RWPE1 (cell line): Measurements from ENCODE around the gene TBL3.
A peak's percentile ranks its signal among the peaks of the same experiment; 100 is the strongest.

Experiments used
- CTCF ChIA-PET: fragments of 350-600 bp; sonication (Branson Sonifier 250); formaldehyde crosslinking; extraction: SDS; loops from one replicate; lab custom pipeline; 2021; lab: Yijun Ruan, JAX
- POLR2A ChIA-PET: fragments of 400-600 bp; formaldehyde crosslinking; extraction: SDS; loops from one replicate; lab custom pipeline; 2020; ENCODE audit warnings: antibody characterized with exemption; ENCODE audit not compliant: low non-redundant PET; lab: Yijun Ruan, JAX
- DNase-seq: peaks from one replicate; pipeline ENCODE4 v3.0.0; 2012; ENCODE audit warnings: low spot score
- H3K27ac ChIP-seq: fragments of 450-650 bp; 2 replicates; pipeline ENCODE4 v1.5.1; 2017
- TF ChIP-seq, protein P1 (sequence below): fragments of 450-650 bp; conservative IDR thresholded peaks from 2 replicates; pipeline ENCODE4 v1.5.1; 2017; ENCODE audit warnings: low read depth, mild to moderate bottlenecking

TBL3 gene

DNA sequence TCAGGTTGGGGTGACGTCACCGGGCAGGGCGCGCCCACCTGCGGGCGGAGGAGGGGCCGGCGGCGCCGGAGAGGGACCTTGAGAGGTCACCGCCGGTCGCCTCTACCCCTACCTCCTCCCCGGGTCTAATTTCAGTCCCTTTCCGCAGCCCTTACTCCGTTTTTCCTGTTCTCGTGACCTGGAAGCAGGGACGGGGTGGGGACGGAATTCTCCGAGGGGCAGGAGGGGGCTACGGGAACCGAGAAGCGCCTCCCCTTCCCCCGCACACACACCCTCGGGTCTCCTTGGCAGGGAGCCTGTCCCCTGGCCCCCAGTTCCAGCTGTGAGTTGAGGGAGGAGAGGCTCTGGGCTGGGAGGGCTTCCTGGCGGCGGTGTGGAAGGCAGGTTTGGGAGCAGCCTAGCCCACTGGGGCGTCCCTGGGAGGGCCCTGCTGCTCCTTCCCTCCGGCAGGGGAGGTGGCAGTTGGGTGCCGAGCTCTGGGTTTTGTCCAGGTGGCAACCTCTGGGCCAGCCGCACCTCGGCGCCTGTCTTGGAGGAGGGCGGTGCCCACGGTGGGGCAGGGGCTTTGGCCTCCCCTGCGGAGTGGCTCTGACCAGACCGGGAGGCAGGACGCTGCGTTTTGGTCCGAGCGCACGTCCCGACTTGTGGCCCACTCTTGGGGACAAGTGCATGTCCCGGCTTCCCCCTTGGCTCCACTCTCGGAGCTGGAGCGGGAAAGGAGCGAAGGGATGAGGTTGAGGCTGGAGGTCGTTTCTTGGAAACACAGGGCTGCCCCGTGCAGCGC lies 18.7 kb downstream of the TBL3 start:
- DNase-seq: no peak
- CTCF ChIA-PET: interaction anchor here (0.6 to 0.7 kb wide), 2 partner anchors 525 to 750 kb away, joined by 3 read pairs; no protein-coding TSS in a partner anchor

DNA sequence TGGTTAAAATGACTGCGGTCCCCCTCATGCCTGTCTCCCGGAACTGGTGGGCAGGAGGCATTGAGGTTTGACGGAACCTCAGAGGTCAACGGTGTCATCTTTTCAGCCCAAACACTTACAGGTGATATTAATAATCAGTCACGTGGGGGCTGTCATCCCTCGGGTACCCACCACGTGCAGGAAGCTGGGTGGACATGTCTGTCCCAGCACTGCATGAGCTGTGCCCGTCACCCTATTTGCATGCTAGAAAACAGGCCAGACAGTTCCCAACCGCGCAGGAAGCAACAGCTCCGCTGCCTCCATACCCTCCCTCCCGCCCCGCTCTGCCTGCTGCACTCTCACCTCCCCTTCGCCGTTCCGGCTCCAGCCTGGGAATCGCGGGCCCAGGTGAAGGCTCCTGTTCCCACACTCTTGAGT lies 19.3 kb downstream of the TBL3 start:
- POLR2A ChIA-PET: no interaction called here

More for the DNA sequence above, 18.7 kb downstream of the TBL3 start:
- POLR2A ChIA-PET: no interaction called here
- no peak overlapping the region for H3K27ac ChIP-seq
- TF ChIP-seq, protein P1, sequence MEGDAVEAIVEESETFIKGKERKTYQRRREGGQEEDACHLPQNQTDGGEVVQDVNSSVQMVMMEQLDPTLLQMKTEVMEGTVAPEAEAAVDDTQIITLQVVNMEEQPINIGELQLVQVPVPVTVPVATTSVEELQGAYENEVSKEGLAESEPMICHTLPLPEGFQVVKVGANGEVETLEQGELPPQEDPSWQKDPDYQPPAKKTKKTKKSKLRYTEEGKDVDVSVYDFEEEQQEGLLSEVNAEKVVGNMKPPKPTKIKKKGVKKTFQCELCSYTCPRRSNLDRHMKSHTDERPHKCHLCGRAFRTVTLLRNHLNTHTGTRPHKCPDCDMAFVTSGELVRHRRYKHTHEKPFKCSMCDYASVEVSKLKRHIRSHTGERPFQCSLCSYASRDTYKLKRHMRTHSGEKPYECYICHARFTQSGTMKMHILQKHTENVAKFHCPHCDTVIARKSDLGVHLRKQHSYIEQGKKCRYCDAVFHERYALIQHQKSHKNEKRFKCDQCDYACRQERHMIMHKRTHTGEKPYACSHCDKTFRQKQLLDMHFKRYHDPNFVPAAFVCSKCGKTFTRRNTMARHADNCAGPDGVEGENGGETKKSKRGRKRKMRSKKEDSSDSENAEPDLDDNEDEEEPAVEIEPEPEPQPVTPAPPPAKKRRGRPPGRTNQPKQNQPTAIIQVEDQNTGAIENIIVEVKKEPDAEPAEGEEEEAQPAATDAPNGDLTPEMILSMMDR: no peak

DNA sequence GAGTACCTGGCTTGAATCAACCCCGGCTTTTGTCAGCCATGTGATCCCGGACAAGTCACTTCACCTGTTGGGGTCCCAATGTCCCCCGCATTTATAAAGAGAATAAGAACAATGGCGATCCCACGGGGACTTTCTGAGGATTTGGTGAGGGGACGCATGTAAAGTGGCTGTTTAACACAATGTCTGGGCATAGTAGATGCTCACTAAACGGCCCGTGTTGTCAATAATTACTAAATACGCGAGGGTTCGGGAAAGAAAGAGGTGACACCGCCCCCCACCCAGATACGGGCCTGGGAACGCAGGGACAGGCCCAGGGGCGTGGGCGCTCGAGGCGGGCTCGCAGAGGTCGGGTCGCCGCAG lies 19.7 kb downstream of the TBL3 start:
- H3K27ac ChIP-seq: peak overlapping the region; percentile 71
- ChIA-PET CTCF (interaction anchor here (0.7 kb wide), 1 partner anchor 164 kb away, joined by 3 read pairs; the partner anchor contains the start of gene TRAF7), POLR2A (no interaction called here)
- TF ChIP-seq, protein P1: no peak
- no peak for DNase-seq

More for the DNA sequence above, 19.3 kb downstream of the TBL3 start:
- DNase-seq: no peak
- no peak overlapping the region for H3K27ac ChIP-seq
- TF ChIP-seq, protein P1: no peak
- CTCF ChIA-PET: interaction anchor here (0.6 to 0.7 kb wide), 2 partner anchors 164 to 525 kb away, joined by 3 read pairs; partner anchors contain the start of gene TRAF7

- TF ChIP-seq, protein P1: no peak
- peak; percentile 90 for DNase-seq
- ChIA-PET CTCF (interaction anchor here (0.6 kb wide), 1 partner anchor 15 kb away, joined by 3 read pairs; no protein-coding TSS in a partner anchor), POLR2A (interaction anchor here (0.6 kb wide), 1 partner anchor 10 kb away, joined by 3 read pairs; no protein-coding TSS in a partner anchor)
- H3K27ac ChIP-seq: peak overlapping the region; percentile 71
These were observed 20.3 kb downstream of the TBL3 start for GRCh38 chr16:1991948-1992703.

DNA sequence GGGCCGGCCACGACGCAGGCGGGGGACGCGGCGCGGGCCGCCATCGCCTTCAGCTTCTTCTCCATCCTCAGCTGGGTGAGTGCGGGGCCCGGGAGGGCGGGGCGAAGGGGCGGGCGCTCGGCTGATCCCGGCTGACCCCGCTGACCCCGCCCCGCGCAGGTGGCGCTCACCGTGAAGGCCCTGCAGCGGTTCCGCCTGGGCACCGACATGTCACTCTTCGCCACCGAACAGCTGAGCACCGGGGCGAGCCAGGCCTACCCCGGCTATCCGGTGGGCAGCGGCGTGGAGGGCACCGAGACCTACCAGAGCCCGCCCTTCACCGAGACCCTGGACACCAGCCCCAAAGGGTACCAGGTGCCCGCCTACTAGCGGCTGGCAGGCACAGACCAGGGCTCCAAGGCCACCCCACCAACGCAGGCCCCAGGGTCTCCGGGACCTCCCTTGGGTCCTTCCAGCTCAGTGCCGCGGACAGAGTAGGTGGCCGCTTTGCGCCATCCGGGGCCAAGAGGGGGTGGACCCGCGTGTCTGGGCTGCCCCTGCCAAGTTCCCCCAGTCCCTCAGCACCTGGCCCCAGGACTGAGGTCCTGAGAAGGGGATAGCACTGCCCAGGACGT lies 21.0 kb downstream of the TBL3 start:
- CTCF ChIA-PET: interaction anchor here (0.6 kb wide), 1 partner anchor 14 kb away, joined by 3 read pairs; no protein-coding TSS in a partner anchor
- H3K27ac ChIP-seq: peak overlapping the region; percentile 71
- TF ChIP-seq, protein P1: no peak
- no peak for DNase-seq
- POLR2A ChIA-PET: interaction anchor here (0.6 kb wide), 1 partner anchor 10 kb away, joined by 3 read pairs; no protein-coding TSS in a partner anchor
